ENCODE results near the gene TM2D3. TPM values are rescaled to one million over a fixed set of nuclear protein-coding genes. Genes with fewer than 3 reads are reported as not detected.

TM2D3 gene
- total and polyA plus RNA-seq, 2 donors (not counting 1 experiment from before 2014, with no cell fraction given), result 46.1 to 71.5 TPM

DNA sequence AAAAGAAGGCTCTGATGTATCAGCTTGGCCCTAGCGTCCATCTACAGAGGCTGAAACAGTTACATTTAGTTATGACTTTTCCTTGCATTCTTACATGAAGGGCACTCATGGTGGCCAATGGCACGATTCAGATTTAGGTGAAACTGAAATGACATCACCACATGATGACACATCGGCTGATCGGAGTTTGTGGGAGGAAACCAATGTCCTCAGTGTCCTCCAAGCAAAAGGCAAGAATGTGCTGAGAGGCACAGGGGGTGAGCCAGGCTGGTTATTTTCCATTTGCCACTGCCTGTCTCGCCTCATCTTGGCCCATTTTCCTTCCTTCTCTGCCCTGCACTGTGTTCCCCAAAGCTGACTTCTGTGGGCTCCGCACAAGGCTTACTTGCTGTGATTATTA lies 37.7 kb upstream of the TM2D3 start:
- Histone ChIP-seq H3K9ac (ENCODE audit: insufficient read depth, low read length) (no peak overlapping the region), H3K4me1 (ENCODE audit: control insufficient read depth, extremely low read depth, insufficient read depth, low read length) (no peaks in the 10 kb centered on the region), H3K27ac (ENCODE audit: insufficient read depth, low read length) (no peak overlapping the region), H4K20me1 (ENCODE audit: control insufficient read depth, extremely low read depth, insufficient read depth, low read length) (no peaks in the 10 kb centered on the region), H3K79me2 (ENCODE audit: control insufficient read depth, insufficient read depth, low read length) (no peaks in the 10 kb centered on the region), H3K4me3 (replicated peaks in 1 of 4; ENCODE audit: control extremely low read depth in 1 of 4, insufficient read depth in 1 of 4, low read depth in 3 of 4, low read length in 4 of 4) (no peak overlapping the region), H3K9me3 (ENCODE audit: control insufficient read depth, insufficient read depth, low read depth, low read length) (no peaks in the 10 kb centered on the region), H3K27me3 (ENCODE audit: control insufficient read depth, insufficient read depth, low read length) (no peaks in the 10 kb centered on the region), H3K4me2 (ENCODE audit: extremely low read depth, insufficient read depth, low read length) (no peak overlapping the region), H3K36me3 (ENCODE audit: control insufficient read depth, insufficient read depth, low read length) (peaks cover 1% of the 10 kb centered on the region), H2AFZ (ENCODE audit: low read length) (no peak overlapping the region)
- TF ChIP-seq EZH2 (IDR thresholded peaks at IDR 0.05; ENCODE audit: low read length, missing control alignments), result no peak
- TF ChIP-seq, protein P1, sequence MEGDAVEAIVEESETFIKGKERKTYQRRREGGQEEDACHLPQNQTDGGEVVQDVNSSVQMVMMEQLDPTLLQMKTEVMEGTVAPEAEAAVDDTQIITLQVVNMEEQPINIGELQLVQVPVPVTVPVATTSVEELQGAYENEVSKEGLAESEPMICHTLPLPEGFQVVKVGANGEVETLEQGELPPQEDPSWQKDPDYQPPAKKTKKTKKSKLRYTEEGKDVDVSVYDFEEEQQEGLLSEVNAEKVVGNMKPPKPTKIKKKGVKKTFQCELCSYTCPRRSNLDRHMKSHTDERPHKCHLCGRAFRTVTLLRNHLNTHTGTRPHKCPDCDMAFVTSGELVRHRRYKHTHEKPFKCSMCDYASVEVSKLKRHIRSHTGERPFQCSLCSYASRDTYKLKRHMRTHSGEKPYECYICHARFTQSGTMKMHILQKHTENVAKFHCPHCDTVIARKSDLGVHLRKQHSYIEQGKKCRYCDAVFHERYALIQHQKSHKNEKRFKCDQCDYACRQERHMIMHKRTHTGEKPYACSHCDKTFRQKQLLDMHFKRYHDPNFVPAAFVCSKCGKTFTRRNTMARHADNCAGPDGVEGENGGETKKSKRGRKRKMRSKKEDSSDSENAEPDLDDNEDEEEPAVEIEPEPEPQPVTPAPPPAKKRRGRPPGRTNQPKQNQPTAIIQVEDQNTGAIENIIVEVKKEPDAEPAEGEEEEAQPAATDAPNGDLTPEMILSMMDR (conservative IDR thresholded peaks at IDR 0.05 in 1 of 2, IDR thresholded peaks at IDR 0.05 in 1 of 2; ENCODE audit: low read depth in 1 of 2, low read length in 2 of 2), result no peak
- peak; percentile 28 to 58 for DNase-seq (ENCODE audit: low read depth in 2 of 2)

DNA sequence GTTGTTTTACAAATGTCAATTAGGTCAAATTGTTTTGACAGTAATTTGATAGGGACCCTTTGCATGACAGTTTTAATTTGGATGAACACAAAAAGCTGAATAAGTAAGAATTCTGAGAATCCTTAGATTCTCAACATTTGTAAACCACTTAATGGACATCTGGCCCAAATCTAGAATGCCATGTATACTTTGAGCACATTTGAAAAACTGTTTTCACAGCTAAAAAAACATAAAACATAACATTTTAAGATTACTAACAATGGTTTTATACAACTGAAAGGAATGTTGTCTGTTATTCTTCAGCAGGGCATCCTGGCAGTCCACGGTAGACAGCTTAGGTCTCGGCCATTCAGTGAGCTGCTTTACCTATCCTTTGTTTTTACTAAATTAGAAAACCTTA lies 34.5 kb upstream of the TM2D3 start:
- DNase-seq (ENCODE audit: low read depth in 2 of 2), result no peak
- Histone ChIP-seq H3K27me3 (ENCODE audit: control insufficient read depth, insufficient read depth, low read length) (no peaks in the 10 kb centered on the region), H3K79me2 (ENCODE audit: control insufficient read depth, insufficient read depth, low read length) (no peaks in the 10 kb centered on the region), H3K36me3 (ENCODE audit: control insufficient read depth, insufficient read depth, low read length) (no peaks in the 10 kb centered on the region), H3K4me3 (replicated peaks in 1 of 4; ENCODE audit: control extremely low read depth in 1 of 4, insufficient read depth in 1 of 4, low read depth in 3 of 4, low read length in 4 of 4) (no peak overlapping the region), H3K4me2 (ENCODE audit: extremely low read depth, insufficient read depth, low read length) (no peak overlapping the region), H4K20me1 (ENCODE audit: control insufficient read depth, extremely low read depth, insufficient read depth, low read length) (no peaks in the 10 kb centered on the region), H3K9me3 (ENCODE audit: control insufficient read depth, insufficient read depth, low read depth, low read length) (no peaks in the 10 kb centered on the region), H3K27ac (ENCODE audit: insufficient read depth, low read length) (no peak overlapping the region), H3K9ac (ENCODE audit: insufficient read depth, low read length) (no peak overlapping the region), H3K4me1 (ENCODE audit: control insufficient read depth, extremely low read depth, insufficient read depth, low read length) (peaks cover 3% of the 10 kb centered on the region), H2AFZ (ENCODE audit: low read length) (no peak overlapping the region)
- no peak for TF ChIP-seq EZH2 (IDR thresholded peaks at IDR 0.05; ENCODE audit: low read length, missing control alignments)

DNA sequence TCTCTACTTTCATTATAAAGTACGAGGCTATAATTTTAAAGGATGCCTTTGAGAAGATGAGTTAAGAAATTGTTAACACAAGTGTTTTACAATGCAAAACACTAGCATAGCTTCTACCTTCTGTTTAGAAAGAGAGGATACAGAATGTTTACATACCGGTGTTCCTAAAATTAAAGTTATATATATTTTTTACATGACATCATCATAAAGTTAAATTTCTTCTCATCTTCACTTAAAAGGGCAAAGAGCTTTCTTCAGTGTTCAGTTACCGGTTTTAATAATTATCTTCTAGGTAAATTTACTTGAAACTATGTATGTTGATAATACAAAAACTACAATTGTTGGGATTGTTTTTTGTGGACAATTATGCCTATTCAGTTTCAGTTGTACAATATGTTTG lies 32.7 kb upstream of the TM2D3 start:
- Histone ChIP-seq H3K27me3 (ENCODE audit: control insufficient read depth, insufficient read depth, low read length) (no peaks in the 10 kb centered on the region), H2AFZ (ENCODE audit: low read length) (no peak overlapping the region), H4K20me1 (ENCODE audit: control insufficient read depth, extremely low read depth, insufficient read depth, low read length) (no peaks in the 10 kb centered on the region), H3K9ac (ENCODE audit: insufficient read depth, low read length) (no peak overlapping the region), H3K4me1 (ENCODE audit: control insufficient read depth, extremely low read depth, insufficient read depth, low read length) (peaks cover 3% of the 10 kb centered on the region), H3K79me2 (ENCODE audit: control insufficient read depth, insufficient read depth, low read length) (no peaks in the 10 kb centered on the region), H3K9me3 (ENCODE audit: control insufficient read depth, insufficient read depth, low read depth, low read length) (no peaks in the 10 kb centered on the region), H3K4me2 (ENCODE audit: extremely low read depth, insufficient read depth, low read length) (peak overlapping the region; percentile 30), H3K27ac (ENCODE audit: insufficient read depth, low read length) (peak overlapping the region; percentile 34), H3K4me3 (replicated peaks in 1 of 4; ENCODE audit: control extremely low read depth in 1 of 4, insufficient read depth in 1 of 4, low read depth in 3 of 4, low read length in 4 of 4) (no peak overlapping the region), H3K36me3 (ENCODE audit: control insufficient read depth, insufficient read depth, low read length) (no peaks in the 10 kb centered on the region)
- DNase-seq (ENCODE audit: low read depth in 2 of 2), result no peak
- TF ChIP-seq, protein P1 (conservative IDR thresholded peaks at IDR 0.05 in 1 of 2, IDR thresholded peaks at IDR 0.05 in 1 of 2; ENCODE audit: low read depth in 1 of 2, low read length in 2 of 2), result no peak
- no peak for TF ChIP-seq EZH2 (IDR thresholded peaks at IDR 0.05; ENCODE audit: low read length, missing control alignments)

Measured in fibroblast of lung (primary cell).